Glutamatergic neuron (in vitro differentiated cells): ENCODE results near the gene OR2F2. TPM values are rescaled to one million over a fixed set of nuclear protein-coding genes. Genes with fewer than 3 reads are reported as not detected.

ENCODE experiments used
- DNase-seq: peaks from one replicate; pipeline ENCODE4 v3.0.0; 2022
- H3K27ac Mint-ChIP-seq: one replicate; pipeline ENCODE4 v1.8.0; 2020; ENCODE audit warnings: mild to moderate bottlenecking, mixed read lengths, inconsistent platforms; ENCODE audit not compliant: unreplicated experiment
- H3K27me3 Mint-ChIP-seq: one replicate; pipeline ENCODE4 v1.8.0; 2020; ENCODE audit warnings: mild to moderate bottlenecking, moderate library complexity, mixed read lengths, inconsistent platforms; ENCODE audit not compliant: unreplicated experiment
- H3K36me3 Mint-ChIP-seq: one replicate; pipeline ENCODE4 v1.8.0; 2020; ENCODE audit warnings: mild to moderate bottlenecking, mixed read lengths, inconsistent platforms; ENCODE audit not compliant: unreplicated experiment
- H3K4me1 Mint-ChIP-seq: one replicate; pipeline ENCODE4 v1.8.0; 2020; ENCODE audit warnings: mild to moderate bottlenecking, low read depth, mixed read lengths, inconsistent platforms; ENCODE audit not compliant: unreplicated experiment
- H3K4me3 Mint-ChIP-seq: one replicate; pipeline ENCODE4 v1.8.0; 2020; ENCODE audit warnings: mild to moderate bottlenecking, mixed read lengths, inconsistent platforms; ENCODE audit not compliant: unreplicated experiment
- H3K9me3 Mint-ChIP-seq: one replicate; pipeline ENCODE4 v1.8.0; 2020; ENCODE audit warnings: mild to moderate bottlenecking, moderate library complexity, mixed read lengths, inconsistent platforms; ENCODE audit not compliant: unreplicated experiment
- total RNA-seq: library from RNA; stranded (reverse); fragmentation: NEBNext Ultra II Directional; extraction: Animal tissue kit (Norgen Biotek cat#: 25700); gene quantifications from one replicate; pipeline ENCODE4 v1.2.1, GENCODE V29; 2021; ENCODE audit not compliant: unreplicated experiment
- TF ChIP-seq, protein P1 (sequence below): fragments of 200-600 bp; sonication (generic); IDR thresholded peaks from one replicate; pipeline ENCODE4 v1.5.0; 2021; ENCODE audit not compliant: partially characterized antibody, unreplicated experiment

OR2F2 gene
- total RNA-seq, 1 donor from 2014 or later, result not detected

DNA sequence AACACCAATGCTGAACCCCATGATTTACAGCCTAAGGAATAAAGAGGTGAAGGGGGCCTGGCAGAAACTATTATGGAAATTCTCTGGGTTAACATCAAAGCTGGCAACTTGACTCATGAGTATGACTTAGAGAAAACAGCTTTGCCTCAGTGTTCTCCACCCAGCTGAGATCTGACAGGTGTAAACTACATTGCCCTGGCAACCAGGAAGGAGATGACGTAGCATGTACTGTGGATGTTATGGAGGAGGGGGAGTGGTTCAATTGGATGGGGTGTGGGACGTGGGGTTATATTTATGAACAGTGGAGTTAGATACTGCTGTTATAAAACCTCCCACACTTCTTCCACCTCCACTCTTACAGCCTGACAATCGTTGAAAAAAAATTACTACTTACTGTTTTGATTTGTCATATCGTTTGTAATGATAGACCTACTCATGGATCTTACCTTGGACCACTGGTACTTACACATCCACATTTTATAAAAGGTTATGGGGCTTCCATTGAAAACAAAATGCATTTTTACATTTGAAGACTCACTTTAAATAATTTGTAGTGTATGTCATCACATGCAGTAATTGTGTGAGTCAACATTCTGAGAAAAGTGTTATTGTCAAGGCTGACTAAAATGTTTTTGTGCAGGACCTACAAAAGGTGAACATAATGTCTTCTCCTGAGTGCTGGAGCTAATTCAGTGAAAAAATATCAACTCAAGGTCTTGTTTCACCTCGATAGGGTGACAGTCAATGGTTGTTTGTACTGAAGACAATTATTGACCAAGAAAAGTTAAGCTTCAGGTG lies 26.0 kb downstream of the OR2F2 start:
- Mint-ChIP-seq H3K9me3 (no peaks in the 10 kb centered on the region), H3K36me3 (no peaks in the 10 kb centered on the region), H3K27me3 (no peaks in the 10 kb centered on the region), H3K27ac (no peak overlapping the region), H3K4me3 (no peak overlapping the region), H3K4me1 (no peaks in the 10 kb centered on the region)
- TF ChIP-seq, protein P1, sequence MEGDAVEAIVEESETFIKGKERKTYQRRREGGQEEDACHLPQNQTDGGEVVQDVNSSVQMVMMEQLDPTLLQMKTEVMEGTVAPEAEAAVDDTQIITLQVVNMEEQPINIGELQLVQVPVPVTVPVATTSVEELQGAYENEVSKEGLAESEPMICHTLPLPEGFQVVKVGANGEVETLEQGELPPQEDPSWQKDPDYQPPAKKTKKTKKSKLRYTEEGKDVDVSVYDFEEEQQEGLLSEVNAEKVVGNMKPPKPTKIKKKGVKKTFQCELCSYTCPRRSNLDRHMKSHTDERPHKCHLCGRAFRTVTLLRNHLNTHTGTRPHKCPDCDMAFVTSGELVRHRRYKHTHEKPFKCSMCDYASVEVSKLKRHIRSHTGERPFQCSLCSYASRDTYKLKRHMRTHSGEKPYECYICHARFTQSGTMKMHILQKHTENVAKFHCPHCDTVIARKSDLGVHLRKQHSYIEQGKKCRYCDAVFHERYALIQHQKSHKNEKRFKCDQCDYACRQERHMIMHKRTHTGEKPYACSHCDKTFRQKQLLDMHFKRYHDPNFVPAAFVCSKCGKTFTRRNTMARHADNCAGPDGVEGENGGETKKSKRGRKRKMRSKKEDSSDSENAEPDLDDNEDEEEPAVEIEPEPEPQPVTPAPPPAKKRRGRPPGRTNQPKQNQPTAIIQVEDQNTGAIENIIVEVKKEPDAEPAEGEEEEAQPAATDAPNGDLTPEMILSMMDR, result no peak
- DNase-seq, result no peak

DNA sequence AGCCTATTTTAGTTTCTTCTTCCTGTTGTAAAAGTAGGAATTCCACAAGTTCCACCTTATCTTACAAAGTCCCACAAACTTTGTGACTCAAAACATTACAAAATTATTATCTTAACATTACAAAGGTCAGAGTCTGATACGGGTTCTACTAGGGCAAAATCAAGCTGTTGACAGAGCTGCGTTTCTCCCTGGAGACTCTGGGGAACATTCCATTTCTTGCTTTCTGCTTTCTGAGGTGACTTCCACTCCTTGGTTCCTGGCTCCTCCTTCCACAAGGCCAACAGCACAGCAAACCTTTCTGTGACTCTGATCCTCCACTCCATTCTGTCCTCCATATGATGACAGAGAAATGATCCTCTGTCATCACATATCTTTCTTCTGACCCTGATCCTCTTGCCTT lies 30.2 kb downstream of the OR2F2 start:
- TF ChIP-seq, protein P1, result no peak
- DNase-seq, result no peak

DNA sequence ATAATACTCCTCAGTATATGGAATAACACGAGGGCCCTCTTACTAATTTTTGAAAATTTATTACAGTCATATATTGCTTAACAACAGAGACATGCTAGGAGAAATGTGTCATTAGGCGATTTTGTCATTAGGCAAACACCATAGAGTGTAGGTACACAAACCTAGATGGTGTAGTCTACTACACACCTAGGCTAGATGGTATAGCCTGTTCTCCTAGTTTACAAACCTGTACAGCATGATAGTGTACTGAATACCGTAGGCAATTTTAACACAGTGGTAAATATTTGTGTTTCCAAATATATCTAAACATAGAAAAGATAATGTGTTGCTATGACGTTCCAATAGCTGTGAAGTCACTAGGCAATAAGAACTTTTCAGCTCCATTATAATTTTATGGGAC lies 32.4 kb downstream of the OR2F2 start:
- no peak for DNase-seq
- no peaks in the 10 kb centered on the region for H3K4me1 Mint-ChIP-seq
- no peak overlapping the region for H3K4me3 Mint-ChIP-seq
- H3K27ac Mint-ChIP-seq, result no peak overlapping the region
- H3K36me3 Mint-ChIP-seq, result no peaks in the 10 kb centered on the region
- no peaks in the 10 kb centered on the region for H3K27me3 Mint-ChIP-seq
- TF ChIP-seq, protein P1, result no peak
- no peaks in the 10 kb centered on the region for H3K9me3 Mint-ChIP-seq

More for the DNA sequence above, 30.2 kb downstream of the OR2F2 start:
- H3K4me3 Mint-ChIP-seq, result no peak overlapping the region
- H3K36me3 Mint-ChIP-seq, result no peaks in the 10 kb centered on the region
- H3K4me1 Mint-ChIP-seq, result no peaks in the 10 kb centered on the region
- H3K27ac Mint-ChIP-seq, result no peak overlapping the region
- no peaks in the 10 kb centered on the region for H3K27me3 Mint-ChIP-seq
- no peaks in the 10 kb centered on the region for H3K9me3 Mint-ChIP-seq

DNA sequence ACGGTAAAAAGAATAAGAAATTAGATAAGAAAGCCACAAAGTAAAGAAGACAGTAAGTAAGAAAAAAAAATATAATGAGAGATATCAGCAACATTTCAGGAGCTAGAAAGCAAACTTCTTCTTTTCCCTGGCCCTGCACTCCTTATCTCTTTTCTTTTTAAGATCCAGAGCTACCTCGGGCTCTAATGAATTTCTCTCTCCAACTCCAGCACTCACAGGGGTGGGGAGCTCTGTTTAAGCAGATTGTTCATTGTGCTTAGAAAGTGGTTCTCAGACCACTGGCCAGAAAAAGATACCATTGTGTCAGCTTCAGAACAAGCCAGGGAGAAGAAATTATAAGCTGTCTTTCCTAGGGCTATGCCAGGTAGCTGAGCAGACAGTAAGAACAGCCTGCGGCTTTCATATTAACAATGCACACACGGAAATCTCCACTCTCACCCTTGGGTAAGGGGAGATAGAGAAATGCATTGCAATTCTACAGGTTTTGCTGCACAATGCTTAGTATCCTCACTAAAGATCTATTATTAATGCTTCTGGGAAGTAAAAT lies 38.9 kb downstream of the OR2F2 start:
- no peaks in the 10 kb centered on the region for H3K4me1 Mint-ChIP-seq
- TF ChIP-seq, protein P1, result no peak
- no peak overlapping the region for H3K4me3 Mint-ChIP-seq
- H3K36me3 Mint-ChIP-seq, result no peaks in the 10 kb centered on the region
- H3K9me3 Mint-ChIP-seq, result no peaks in the 10 kb centered on the region
- DNase-seq, result no peak
- no peaks in the 10 kb centered on the region for H3K27me3 Mint-ChIP-seq
- H3K27ac Mint-ChIP-seq, result no peak overlapping the region

DNA sequence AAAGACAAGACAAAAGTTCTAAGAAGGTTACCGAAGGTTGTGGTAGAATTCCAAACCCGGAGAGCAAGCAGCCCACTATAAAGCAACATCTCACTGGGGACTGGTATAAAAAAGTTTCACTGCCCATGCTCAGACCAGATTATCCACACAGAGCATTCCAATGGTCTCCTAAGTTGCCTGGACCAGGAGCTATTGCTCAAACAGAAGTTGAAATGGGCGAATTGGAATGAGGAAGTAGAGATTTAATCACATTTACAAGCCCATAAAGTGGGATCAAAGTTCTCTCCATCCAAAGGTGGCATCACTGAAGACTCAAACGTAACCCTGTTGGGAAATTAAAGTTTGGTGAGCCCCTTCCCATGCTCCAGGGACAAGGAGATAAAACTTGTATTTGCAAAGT lies 39.4 kb downstream of the OR2F2 start:
- Mint-ChIP-seq H3K4me3 (no peak overlapping the region), H3K9me3 (no peaks in the 10 kb centered on the region), H3K27ac (no peak overlapping the region), H3K36me3 (no peaks in the 10 kb centered on the region), H3K27me3 (no peaks in the 10 kb centered on the region), H3K4me1 (no peaks in the 10 kb centered on the region)
- TF ChIP-seq, protein P1, result no peak
- DNase-seq, result no peak
